ENCODE measurements around the gene FAM83C.

The FAM83C gene

GRCh38 chr20:35285806-35286076 lies 6.5 kb downstream of the FAM83C start:
- peak; percentile 23 for FAIRE-seq
- no peak for DNase-seq (ENCODE audit: insufficient read length, low spot score)

GRCh38 chr20:35284992-35285805 lies 7.0 kb downstream of the FAM83C start:
- DNase-seq (ENCODE audit: insufficient read length, low spot score) (no peak), FAIRE-seq (no peak)

GRCh38 chr20:35284267-35284991 lies 7.8 kb downstream of the FAM83C start, which contains the start of gene EIF6:
Gene EIF6, minus strand, starts transcription at chr20:35284772. Its CDS starts 285 bp downstream, at chr20:35284487.
- DNase-seq (ENCODE audit: insufficient read length, low spot score) (peak; percentile 97), FAIRE-seq (peak; percentile 79)

- no peak for FAIRE-seq
Measured at GRCh38 chr20:35283441-35284266, 8.6 kb downstream of the FAM83C start.

GRCh38 chr20:35281506-35282101 lies 10.6 kb downstream of the FAM83C start:
- DNase-seq (ENCODE audit: insufficient read length, low spot score), result no peak
- no peak for FAIRE-seq

More at GRCh38 chr20:35283441-35284266, 8.6 kb downstream of the FAM83C start:
- no peak for DNase-seq (ENCODE audit: insufficient read length, low spot score)

- FAIRE-seq (no peak), DNase-seq (ENCODE audit: insufficient read length, low spot score) (no peak)
Measured at GRCh38 chr20:35280523-35280922, 11.7 kb downstream of the FAM83C start.

GRCh38 chr20:35279533-35280174 lies 12.6 kb downstream of the FAM83C start:
- FAIRE-seq, result no peak
- DNase-seq (ENCODE audit: insufficient read length, low spot score), result no peak

GRCh38 chr20:35279040-35279439 lies 13.2 kb downstream of the FAM83C start:
- DNase-seq (ENCODE audit: insufficient read length, low spot score), result no peak
- no peak for FAIRE-seq

GRCh38 chr20:35277531-35278395 lies 14.5 kb downstream of the FAM83C start, which contains the start of gene MMP24OS:
Gene MMP24OS, minus strand, starts transcription at chr20:35278122. Its CDS starts 193 bp downstream, at chr20:35277929.
- peak; percentile 92 for DNase-seq (ENCODE audit: insufficient read length, low spot score)
- peak; percentile 86 for FAIRE-seq

- FAIRE-seq (no peak), DNase-seq (ENCODE audit: insufficient read length, low spot score) (no peak)
Measured at GRCh38 chr20:35277127-35277526, 15.1 kb downstream of the FAM83C start.

GRCh38 chr20:35276408-35276807 lies 15.8 kb downstream of the FAM83C start:
- no peak for DNase-seq (ENCODE audit: insufficient read length, low spot score)
- FAIRE-seq, result no peak

- FAIRE-seq (no peak), DNase-seq (ENCODE audit: insufficient read length, low spot score) (no peak)
Measured at GRCh38 chr20:35275741-35276251, 16.4 kb downstream of the FAM83C start.

- no peak for FAIRE-seq
- no peak for DNase-seq (ENCODE audit: insufficient read length, low spot score)
Measured at GRCh38 chr20:35274172-35275092, 17.8 kb downstream of the FAM83C start.

- FAIRE-seq (no peak), DNase-seq (ENCODE audit: insufficient read length, low spot score) (no peak)
Measured at GRCh38 chr20:35273449-35274171, 18.6 kb downstream of the FAM83C start.

GRCh38 chr20:35271904-35272303 lies 20.3 kb downstream of the FAM83C start:
- no peak for DNase-seq (ENCODE audit: insufficient read length, low spot score)

GRCh38 chr20:35271073-35271882 lies 20.9 kb downstream of the FAM83C start:
- DNase-seq (ENCODE audit: insufficient read length, low spot score), result no peak
- FAIRE-seq, result no peak

More at GRCh38 chr20:35271904-35272303, 20.3 kb downstream of the FAM83C start:
- no peak for FAIRE-seq
